Right ventricle myocardium superior (tissue), 1 donor: ENCODE measurements around the gene KCNJ14. TPM values are rescaled to one million over a fixed set of nuclear protein-coding genes. Genes with fewer than 3 reads are reported as not detected.
A peak's percentile ranks its signal among the peaks of the same experiment; 100 is the strongest.

Experiments used
- ATAC-seq: fragments of 200-7000 bp; cut with Tn5 transposase; one replicate; pipeline ENCODE4 v1.9.1; 2020; ENCODE audit warnings: mild to moderate bottlenecking; ENCODE audit not compliant: poor library complexity
- DNase-seq: peaks from one replicate; pipeline ENCODE4 v3.0.0-alpha.2; 2020
- intact Hi-C: fragments of 100-400 bp; cut with DNase I; formaldehyde crosslinking; loops from one replicate; pipeline ENCODE4 v1.11.2; 2022
- total RNA-seq: library from RNA; stranded (reverse); fragmentation: NEBNext Ultra II Directional; extraction: Animal tissue kit (Norgen Biotek cat#: 25700); gene quantifications from one replicate; pipeline ENCODE4 v1.2.1, GENCODE V29; 2021
- donor health status: DM: no; HTN: yes; CAD: no; lungs with severe emphysema.

KCNJ14 gene
- total RNA-seq, 1 donor from 2014 or later, result 0.24 TPM

DNA sequence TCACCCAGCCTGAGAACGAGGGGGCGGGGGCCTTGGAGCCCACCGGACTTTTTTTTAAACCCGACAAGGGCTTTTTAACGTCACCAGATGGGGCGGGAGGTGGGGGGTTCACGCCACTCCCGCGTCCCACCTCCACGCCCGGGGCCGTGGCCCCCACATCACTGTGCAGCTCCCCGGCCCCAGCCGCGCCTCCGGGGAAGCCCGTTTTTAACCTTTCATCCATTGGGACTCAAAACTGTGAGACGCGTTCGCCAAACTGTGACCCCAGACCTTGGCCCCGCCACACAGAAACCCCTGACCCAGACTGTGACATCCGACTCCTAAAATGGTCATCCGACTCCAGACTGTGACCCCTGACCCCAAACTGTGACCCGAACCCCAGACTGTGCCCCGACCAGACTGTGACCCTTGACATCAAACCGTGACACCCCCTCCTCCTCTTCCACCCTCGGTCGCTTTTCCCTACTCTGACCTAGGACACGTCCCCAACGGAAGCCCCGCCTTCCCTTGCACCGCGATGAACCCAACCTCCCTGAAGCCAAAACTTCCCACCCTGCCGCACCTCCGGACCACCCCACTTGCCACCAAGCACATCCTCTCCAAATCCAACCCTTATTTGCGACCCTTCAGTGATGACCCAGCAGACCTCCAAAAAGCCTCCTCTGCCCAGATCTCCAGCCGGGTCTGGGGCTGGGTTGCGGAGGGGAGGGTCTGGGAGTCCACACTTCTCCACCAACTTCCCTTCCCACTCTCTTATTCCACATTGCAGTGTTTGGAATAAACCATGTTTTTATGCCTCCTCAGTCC lies 11.0 kb upstream of the KCNJ14 start:
- ATAC-seq, result no peak
- DNase-seq, result no peak
- intact Hi-C loops, result no loop called here

DNA sequence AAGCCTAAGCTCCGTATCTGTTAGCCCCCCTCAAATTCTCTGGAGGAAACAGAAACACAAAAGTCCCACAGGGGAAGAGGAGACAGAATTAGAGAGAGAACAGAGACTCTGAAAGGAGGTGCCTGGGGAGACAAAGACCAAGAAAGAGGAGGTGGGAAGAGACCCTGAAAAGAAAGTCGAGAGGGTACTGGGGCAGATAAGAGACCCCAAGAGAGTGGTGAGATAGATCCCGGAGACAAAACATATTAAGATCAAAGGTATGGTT lies 10.5 kb upstream of the KCNJ14 start:
- intact Hi-C loops, result no loop called here
- ATAC-seq, result no peak
- no peak for DNase-seq

DNA sequence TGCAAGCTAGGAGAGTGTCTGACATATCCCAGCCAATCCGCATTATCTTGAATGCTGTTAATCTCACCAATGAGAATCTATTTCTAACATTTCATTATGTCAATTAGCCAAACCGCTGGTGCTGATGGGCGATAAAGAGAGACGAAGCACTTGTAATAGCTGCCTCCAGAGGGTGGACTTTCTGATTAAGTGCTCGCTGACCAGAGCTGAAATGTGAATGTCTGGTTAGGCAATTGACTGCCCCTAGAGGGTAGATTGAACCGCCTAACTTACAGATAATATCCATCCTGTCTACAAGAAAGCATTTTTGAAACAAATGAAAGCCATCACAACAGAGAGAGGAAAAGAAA lies 10.1 kb upstream of the KCNJ14 start:
- ATAC-seq (peak; percentile 79), DNase-seq (no peak)
- intact Hi-C loops, result no loop called here

DNA sequence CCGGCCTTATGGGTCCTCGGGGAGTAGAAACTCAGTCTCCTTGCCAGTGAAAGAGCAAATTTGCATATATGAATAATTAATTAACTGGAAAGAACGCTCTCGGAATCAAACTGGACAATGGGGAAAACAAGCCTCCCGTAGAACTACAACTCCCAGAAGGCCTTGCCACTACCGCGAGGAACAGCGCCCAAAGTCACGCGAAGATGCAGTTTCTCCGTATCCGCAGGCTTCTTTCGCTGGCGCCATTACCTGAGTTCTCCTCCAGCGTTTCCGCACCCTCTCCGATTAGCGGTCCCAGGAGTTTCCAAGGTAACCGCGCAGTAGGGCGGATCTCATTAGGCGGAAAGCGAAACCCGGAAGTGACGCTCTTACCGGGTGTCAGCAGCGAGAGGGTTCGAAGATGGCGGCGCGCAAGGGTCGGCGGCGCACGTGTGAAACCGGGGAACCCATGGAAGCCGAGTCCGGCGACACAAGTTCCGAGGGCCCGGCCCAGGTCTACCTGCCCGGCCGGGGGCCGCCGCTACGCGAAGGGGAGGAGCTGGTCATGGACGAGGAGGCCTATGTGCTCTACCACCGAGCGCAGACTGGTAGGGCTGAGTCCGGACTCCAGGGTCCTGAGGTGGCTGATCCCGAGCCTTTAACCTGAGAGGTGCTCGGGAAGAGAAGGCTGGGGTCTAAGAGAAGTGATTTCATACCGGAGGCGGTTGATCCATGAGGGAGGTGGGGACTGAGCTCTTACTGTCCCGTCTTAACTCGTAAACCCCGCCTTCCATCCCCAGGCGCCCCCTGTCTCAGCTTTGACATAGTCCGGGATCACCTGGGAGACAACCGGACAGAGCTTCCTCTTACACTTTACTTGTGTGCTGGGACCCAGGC lies 9.5 kb upstream of the KCNJ14 start, which contains the start of gene GRWD1:
Gene GRWD1, plus strand, starts transcription at position 378 of the 876 bp plus-strand sequence. Its CDS starts 23 bp downstream, at position 401.
- intact Hi-C loops, result no loop called here
- ATAC-seq (peak; percentile 92), DNase-seq (peak; percentile 92)

DNA sequence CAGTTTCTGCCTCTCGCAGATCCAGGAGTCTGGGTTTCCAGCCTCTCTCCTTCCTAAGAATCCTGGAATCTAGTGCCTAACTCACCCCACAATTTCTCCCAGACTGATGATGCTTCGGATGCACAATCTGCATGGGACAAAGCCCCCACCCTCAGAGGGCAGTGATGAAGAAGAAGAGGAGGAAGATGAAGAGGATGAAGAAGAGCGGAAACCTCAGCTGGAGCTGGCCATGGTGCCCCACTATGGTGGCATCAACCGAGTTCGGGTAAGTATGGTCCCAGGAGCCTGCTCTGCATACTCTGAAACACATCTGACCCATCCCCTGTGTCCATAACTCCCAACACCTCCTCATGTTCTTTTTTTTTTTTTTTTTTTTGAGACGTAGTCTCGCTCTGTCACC lies 8.8 kb upstream of the KCNJ14 start:
- intact Hi-C loops, result no loop called here
- DNase-seq, result no peak
- no peak for ATAC-seq

DNA sequence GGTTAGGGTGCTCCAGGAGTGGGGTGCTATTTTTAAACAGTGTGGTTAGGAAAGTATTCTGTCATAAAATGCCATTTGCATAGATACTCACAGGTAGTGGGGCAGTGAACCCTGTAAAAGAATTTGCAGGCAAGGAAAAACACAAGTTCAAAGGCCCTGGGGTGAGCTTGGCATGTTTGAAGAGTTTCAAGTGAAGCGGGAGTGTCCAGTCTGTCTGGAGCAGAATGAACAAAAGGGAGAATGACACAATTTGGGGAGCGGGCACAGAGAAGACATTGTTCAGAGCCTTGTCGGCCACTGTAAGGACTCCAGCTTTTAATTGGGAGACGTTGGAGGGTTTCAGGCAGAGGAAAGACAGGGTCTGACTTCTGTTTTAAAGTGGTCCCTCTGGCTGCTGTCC lies 6.8 kb upstream of the KCNJ14 start:
- intact Hi-C loops, result no loop called here
- DNase-seq (no peak), ATAC-seq (no peak)

DNA sequence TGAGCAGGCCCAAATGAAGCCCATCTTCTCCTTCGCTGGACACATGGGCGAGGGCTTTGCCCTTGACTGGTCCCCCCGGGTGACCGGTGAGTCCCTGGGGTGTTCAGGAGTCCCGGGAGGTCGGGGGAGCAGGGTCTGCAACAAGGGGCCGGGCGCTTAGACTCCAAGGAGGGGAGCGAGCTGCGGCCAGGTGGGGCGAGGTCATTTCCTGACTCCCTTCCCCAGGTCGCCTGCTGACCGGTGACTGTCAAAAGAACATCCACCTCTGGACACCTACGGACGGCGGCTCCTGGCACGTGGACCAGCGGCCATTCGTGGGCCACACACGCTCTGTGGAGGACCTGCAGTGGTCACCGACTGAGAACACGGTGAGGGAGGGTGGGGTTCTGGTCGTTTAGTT lies 4.9 kb upstream of the KCNJ14 start:
- intact Hi-C loops, result no loop called here
- ATAC-seq, result no peak
- DNase-seq, result no peak

DNA sequence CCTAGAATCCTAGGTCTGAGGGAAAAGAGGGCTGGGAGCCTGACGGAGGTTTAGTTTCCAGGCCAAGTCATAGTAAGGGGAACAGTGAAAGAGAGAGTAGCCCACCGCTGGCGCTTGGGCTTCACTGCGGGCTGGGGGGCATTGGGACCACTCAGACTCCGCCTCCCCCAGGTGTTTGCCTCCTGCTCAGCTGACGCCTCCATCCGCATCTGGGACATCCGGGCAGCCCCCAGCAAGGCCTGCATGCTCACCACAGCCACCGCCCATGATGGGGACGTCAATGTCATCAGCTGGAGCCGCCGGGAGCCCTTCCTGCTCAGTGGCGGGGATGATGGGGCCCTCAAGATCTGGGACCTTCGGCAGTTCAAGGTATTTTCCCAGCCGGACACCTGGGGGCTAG lies 4.5 kb upstream of the KCNJ14 start:
- no peak for DNase-seq
- ATAC-seq, result no peak
- intact Hi-C loops, result no loop called here

DNA sequence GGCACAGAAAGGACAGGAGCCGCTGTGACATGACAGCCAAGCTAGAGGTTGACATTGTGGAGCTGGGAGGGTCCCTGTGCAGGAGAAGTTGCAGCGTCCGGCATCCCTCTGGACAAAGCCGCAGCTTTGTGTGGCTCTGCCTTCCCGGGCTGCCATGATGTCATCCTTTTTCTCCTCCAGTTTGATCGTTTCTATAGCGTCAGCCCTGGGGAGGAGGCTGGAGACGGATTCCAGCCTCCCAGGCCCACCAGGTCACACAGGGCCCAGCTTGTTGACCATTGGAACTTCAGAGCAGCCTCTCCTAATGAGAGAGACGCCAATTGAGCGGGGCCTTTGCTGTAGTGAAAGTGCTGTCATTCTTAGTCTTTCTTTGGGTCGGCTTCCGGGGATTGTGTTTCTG lies 3.8 kb upstream of the KCNJ14 start:
- DNase-seq, result no peak
- intact Hi-C loops, result no loop called here
- ATAC-seq, result no peak

DNA sequence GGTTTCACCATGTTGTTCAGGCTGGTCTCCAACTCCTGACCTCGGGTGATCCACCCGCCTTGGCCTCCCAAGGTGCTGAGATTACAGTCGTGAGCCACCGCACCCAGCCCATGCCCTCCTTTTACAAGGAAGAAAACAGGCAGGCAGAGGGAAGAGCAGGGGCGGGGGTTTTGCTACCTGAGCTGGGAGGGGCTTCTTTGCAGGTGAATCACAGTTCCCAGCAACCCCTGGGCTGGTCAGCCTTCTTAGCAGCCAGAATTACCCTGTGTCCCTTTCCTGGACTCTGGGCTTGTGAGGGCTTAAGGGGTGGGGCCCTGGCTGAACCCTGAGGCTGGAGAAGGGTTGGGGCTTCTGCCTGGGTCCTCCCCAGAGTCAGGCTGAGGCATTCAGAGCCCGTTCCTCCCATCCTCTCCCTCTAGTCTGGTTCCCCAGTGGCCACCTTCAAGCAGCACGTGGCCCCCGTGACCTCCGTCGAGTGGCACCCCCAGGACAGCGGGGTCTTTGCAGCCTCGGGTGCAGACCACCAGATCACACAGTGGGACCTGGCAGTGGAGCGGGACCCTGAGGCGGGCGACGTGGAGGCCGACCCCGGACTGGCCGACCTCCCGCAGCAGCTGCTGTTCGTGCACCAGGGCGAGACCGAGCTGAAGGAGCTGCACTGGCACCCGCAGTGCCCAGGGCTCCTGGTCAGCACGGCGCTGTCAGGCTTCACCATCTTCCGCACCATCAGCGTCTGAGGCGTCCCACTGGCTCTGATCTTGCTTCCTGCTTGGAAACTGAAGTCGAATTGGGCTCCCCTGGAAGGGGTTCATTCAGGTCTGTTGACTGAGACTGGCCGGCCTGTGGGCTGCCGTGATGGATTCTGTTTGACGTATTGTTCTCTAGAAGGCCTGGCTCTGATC lies 2.8 kb upstream of the KCNJ14 start:
- ATAC-seq, result no peak
- no peak for DNase-seq
- intact Hi-C loops, result no loop called here

DNA sequence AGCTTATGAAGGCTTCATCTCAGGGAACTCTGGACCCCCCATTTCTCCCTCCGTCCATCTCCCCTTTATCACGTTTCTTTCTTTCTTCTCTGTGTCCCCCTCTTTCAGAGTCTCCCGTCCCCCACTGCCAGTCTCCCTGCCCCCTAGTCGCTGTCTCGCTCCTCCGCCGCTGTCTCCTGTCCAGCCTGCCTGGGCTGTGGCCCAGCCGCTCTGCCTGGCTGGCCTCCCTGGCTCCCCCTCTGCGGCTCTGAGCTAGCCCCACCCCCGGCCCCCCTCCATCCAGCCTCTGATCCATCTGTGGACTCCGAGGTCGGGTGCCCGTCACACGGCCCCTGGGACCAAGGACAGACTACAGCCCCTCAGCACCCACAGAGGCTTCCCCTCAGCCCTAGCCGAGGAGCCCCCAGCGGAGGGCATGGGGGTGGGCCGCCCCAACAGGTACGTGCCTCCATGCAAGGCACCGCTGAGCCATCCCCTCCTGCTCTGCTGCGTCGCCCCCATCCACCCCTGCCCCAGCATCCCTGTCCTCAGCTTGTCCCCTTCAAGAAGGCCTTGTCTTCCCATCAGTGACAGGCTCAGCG lies 1.1 kb upstream of the KCNJ14 start:
- ATAC-seq, result no peak
- DNase-seq, result no peak
- intact Hi-C loops, result no loop called here

DNA sequence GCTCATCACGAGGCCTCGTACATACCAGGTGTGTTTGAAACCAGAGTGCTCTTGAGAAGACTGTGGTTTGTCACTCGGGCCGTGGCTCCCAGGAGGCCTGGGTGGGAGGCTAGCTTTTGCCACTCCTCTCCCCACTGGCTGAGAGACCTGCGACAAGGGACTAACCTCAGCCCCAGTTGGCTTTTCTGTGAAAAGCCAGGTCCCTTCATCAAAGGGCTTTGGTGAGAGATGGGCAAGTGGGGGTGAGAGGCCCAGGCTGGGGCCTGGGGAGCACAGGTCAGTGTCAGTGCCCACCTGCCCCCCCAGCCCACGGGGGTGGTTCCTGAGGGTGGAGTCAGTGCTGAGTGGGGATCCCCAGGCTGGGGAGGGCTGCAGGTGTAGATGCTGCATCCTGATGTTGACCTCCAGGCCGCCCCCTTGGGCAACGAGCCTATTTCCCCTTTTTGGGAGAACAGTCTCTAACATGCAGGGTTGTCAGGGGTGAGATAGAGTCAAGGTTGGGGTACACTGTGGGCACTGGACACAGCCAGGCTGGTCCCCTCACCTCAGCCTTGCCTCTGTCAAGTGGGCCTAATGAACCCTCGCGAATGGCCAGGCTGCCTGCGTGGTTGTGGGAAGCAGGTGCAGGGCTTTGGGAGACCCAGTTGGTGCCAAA lies 661 bp downstream of the KCNJ14 start:
- DNase-seq (no peak), ATAC-seq (no peak)
- intact Hi-C loops, result no loop called here

DNA sequence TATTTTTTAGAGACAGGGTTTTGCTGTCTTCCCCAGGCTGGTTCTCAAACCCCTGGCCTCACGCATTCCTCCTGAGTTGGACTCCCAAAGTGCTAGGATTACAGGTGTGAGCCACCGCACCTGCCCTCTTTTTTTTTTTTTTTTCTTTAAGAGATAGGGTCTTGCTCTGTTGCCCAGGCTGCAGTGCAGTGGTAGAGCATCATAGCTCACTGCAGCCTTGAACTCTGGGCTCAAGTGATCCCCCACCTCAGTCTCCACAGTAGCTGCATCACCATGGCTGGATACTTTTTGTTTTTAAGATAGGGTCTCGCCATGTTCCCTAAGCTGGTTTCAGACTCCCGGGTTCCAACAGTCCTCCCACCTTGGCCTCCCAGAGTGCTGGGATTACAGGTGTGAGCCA lies 1.5 kb downstream of the KCNJ14 start:
- intact Hi-C loops, result no loop called here
- no peak for ATAC-seq
- no peak for DNase-seq

DNA sequence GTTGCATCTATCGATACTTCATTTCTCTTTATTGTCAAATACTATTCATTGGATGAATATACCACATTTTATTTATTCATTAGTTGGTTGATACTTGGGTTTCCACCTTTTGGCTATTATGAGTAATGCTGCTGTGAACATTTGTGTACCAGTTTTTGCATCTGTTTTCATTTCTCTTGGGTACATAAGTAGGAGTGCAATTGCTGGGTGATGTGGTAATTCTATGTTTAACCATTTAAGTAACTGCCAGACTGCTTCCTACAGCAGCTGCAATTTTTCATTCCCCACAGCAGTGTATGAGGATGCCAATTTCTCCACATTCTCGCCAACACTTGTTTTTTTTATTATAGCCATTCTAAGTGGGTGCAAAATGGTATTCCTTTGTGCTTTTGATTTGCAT lies 2.6 kb downstream of the KCNJ14 start:
- no peak for DNase-seq
- intact Hi-C loops, result no loop called here
- ATAC-seq, result no peak

DNA sequence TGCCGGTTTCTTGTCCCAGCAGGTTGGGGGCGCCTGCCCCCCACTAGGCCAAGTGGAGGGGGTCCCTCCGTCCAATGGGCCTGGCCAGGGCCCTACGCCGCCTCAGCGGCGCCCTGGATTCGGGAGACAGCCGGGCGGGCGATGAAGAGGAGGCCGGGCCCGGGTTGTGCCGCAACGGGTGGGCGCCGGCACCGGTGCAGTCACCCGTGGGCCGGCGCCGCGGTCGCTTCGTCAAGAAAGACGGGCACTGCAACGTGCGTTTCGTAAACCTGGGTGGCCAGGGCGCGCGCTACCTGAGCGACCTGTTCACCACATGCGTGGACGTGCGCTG lies 6.2 kb downstream of the KCNJ14 start:
- ATAC-seq, result no peak
- DNase-seq, result peak; percentile 45

DNA sequence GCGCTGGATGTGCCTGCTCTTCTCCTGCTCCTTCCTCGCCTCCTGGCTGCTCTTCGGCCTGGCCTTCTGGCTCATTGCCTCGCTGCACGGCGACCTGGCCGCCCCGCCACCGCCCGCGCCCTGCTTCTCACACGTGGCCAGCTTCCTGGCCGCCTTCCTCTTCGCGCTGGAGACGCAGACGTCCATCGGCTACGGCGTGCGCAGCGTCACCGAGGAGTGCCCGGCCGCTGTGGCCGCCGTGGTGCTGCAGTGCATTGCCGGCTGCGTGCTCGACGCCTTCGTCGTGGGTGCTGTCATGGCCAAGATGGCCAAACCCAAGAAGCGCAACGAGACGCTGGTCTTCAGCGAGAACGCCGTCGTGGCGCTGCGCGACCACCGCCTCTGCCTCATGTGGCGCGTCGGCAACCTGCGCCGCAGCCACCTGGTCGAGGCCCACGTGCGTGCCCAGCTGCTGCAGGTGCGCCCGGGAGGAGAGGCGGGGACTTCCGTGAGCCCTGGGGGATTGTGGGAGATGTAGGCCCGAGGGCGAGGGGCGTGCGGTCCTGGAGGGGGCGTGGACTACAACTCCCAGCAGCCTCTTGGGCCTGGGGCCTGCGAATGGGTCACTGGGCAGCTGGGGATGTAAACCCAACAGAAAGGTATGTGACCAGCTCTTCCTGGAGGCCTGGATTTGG lies 6.7 kb downstream of the KCNJ14 start:
- intact Hi-C loops, result no loop called here
- ATAC-seq, result no peak
- peak; percentile 27 for DNase-seq

More for the DNA sequence above, 6.2 kb downstream of the KCNJ14 start:
- intact Hi-C loops, result no loop called here

DNA sequence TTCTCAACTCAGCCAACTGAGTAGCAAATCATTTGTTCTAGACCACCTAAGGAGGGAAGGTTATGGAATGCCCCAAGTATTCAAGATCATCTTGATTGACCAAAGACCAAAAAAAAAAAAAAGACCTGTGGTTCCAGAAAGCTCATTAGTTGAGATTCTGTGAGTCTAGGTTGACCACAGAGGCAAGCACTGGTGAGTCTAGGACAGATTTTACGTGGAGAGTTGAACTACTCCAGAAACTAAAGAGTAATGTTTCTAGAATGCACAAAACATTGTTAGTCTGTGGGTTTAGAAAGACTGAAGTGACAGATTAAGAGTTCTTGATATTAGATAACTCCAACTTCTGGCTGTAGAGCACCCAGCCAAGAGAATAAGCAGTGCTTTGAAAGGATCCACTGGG lies 9.8 kb downstream of the KCNJ14 start:
- DNase-seq (no peak), ATAC-seq (no peak)
- intact Hi-C loops, result no loop called here
